GM18511 (cell line): ENCODE measurements around the gene FCAMR.

Source experiments
- ATAC-seq: cut with Tn5 transposase; IDR thresholded peaks from one replicate; pipeline ENCODE4 v1.9.1; 2021; ENCODE audit warnings: mild to moderate bottlenecking, moderate library complexity; ENCODE audit not compliant: unreplicated experiment

The FCAMR gene, protein sequence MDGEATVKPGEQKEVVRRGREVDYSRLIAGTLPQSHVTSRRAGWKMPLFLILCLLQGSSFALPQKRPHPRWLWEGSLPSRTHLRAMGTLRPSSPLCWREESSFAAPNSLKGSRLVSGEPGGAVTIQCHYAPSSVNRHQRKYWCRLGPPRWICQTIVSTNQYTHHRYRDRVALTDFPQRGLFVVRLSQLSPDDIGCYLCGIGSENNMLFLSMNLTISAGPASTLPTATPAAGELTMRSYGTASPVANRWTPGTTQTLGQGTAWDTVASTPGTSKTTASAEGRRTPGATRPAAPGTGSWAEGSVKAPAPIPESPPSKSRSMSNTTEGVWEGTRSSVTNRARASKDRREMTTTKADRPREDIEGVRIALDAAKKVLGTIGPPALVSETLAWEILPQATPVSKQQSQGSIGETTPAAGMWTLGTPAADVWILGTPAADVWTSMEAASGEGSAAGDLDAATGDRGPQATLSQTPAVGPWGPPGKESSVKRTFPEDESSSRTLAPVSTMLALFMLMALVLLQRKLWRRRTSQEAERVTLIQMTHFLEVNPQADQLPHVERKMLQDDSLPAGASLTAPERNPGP

GRCh38 chr1:206970446-206970845 lies at the start of gene FCAMR:
Gene FCAMR, minus strand, starts transcription at chr1:206970460. Its CDS starts 335 bp downstream, at chr1:206970125.
- ATAC-seq = no peak

GRCh38 chr1:207019661-207020060 lies 49.4 kb upstream of the FCAMR start:
- no peak for ATAC-seq

DNA sequence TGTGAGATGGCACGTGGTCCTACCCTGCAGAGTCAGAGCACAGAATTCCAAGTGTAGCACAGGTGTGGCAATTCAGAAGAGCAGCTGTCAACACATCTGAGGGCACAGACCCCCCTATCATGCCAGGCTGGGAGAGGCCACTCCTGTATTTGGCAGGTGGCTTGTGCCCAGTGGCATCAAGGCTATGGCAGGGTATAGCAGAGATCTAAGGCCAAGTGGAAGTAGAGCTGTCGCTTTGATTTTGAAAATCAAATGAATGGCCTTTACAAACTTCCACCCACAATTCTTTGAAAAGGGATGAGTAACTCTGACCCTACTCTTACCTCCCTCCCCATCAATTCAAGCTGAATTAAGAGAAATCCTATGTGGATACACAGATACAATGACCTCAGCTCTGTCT lies 48.9 kb upstream of the FCAMR start:
- ATAC-seq = no peak

DNA sequence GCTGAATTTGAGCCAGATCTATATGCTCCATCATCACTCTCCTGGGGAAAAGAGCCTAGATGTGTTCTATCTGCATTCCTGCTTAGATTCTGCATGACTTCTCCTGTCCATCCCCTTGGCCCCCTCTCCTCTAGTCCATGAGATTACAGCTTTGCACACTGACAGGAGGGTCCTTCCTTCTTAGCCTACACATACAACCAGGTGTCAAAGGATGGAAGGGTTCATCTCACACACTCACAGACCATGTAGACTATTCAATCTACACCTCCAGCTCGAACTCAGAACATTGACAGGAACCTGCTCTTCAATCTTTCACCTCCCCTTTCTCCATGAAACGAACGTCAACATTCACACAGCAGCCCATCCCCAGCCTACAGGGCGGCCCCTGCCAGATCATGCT lies 48.4 kb upstream of the FCAMR start:
- ATAC-seq = no peak

DNA sequence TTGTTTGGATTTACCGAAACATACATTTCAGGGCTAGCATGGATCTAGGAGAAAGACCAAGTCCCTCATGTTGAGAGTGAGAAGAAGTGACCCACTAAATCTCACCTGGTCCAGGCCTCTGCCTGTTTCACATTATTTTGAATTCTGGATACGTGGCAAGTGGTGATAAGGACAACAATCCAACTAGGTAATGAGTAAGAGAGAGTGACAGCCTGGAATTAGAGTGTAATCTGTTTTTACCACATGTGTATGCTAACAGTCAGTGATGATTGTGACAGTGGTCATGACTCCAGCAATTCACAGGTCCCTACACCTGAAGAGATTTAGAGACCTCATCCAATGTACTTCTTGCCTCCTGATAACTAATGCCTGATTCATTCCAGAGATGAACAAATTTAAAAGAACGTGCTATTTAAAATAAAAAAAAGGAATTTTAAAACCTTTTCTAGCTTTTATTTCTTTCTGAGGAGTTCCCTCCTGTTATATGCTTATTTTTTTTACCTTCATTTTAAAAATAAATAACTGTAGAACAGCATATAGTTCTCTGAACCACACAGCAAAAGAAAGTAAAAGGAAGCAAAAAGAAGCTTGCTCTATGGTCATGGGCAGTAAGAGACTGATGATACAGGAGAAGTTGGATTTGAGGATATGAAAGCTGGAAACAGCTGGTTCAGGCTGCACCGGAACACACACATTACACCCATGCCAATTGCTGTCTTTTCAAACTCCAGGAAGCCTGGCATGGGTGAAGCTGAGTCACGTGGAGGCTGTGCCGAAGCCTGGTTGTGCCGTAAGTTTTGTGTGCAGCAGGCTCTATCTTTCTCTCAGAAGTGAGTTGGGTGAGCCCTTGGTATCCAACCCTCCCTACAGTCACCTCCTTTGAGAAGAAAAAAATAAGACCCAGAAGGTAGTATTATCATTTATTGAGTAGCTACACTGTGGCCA lies 47.6 kb upstream of the FCAMR start:
- ATAC-seq = no peak

- no peak for ATAC-seq
Measured at GRCh38 chr1:207015791-207016190, 45.5 kb upstream of the FCAMR start.

GRCh38 chr1:207014728-207015127 lies 44.5 kb upstream of the FCAMR start:
- no peak for ATAC-seq

GRCh38 chr1:207013321-207014085 lies 43.2 kb upstream of the FCAMR start:
- ATAC-seq = no peak

GRCh38 chr1:207010726-207011125 lies 40.5 kb upstream of the FCAMR start:
- no peak for ATAC-seq

DNA sequence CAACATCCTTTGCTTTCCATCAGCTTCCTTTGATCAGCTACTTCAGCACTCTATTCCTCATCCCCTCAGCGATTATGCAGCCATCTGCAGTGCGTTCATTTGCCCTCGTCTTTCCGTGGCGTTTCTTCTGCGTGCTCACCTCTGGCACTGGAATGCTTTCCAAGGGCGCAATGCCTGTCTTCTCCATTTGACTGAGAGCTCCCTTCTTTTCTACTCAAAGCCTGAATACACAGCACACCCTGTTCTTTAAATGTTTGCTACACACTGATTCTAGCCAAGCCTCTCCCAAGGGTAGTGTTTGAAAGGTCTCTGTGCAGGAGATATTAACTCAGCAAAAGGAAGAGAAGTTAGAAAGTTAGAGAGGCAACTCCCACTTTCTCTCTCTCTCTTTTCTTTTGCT lies 39.7 kb upstream of the FCAMR start:
- ATAC-seq = no peak

DNA sequence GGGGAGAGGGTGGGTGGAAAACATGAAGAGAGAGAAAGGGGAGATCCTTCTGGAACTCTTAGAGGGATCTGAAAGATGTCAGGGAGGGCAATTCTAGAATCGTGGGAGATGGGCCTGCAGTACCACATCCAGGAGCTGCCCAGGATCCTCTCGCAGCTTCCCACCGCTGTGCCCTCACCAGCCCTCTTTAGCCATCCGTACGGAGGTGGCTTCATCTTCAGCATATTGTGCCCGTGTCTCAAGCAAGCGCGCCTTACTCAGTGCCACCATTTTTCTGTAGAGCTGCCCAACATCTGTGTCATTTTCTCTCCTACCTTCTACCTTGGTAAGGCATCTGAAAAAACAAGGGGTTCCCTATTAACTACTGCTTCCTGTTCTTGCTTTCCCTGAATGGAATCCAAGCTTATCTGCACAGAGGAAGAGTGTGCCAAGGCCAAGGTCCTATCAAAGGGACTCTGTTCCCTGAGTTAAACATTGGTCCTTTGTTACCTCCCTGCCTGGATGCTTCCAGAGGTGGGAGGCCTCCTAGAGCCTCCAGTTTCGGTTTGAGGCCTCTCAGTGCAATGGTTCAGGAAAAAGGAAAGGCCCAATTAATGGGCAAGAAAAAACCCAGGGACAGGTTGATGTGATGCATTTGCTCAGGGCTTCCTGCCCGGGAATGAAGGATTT lies 39.1 kb upstream of the FCAMR start:
- no peak for ATAC-seq

DNA sequence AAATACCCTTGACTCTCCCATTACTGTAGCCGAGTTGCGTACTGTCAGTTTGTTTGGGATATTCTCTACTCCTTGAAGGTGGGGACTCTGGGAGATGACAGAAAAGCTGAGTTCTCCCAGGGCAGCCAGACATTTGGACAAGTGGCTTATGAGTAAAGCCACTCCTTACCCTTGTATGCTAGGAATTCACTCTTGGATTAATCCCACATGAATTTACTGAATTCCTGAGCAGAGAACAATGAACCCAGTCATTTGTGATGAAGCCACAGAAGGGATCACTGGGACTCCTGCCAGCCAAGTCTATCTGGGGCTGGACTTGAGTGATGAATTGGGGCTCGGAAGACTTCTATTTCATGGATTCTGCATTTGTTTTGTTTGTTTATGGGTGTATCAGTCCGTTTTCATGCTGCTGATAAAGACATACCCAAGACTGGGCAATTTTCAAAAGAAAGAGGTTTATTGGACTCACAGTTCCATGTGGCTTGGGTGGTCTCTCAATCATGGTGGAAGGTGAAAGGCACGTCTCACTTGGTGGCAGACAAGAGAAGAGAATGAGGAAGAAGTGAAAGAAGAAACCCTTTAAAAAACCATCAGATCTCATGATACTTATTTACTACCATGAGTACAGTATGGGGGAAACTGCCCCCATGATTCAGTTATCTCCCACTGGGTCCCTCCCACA lies 37.2 kb upstream of the FCAMR start:
- no peak for ATAC-seq

DNA sequence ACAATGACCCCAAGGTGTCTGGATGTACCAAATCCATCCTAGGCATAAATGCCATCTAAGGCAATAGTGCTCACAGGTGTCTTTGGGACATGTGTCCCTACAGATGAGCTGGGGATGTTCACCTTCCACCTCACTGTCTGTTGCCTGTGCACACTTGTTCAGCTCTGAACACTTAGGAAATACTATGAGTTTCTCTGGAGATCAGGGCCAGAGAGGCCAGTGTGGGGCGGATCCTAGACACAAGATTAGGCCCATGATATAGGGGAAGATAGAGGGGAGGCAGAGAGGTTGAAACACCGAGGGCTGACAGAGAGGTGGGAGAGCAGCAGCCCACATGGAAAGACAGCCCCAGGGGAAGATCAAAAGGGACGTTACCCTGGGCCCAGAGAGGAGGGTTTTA lies 36.7 kb upstream of the FCAMR start:
- no peak for ATAC-seq

GRCh38 chr1:207006083-207006482 lies 35.8 kb upstream of the FCAMR start:
- ATAC-seq = no peak

- ATAC-seq = no peak
Measured at GRCh38 chr1:207004931-207005830, 34.9 kb upstream of the FCAMR start.

- no peak for ATAC-seq
Measured at GRCh38 chr1:207003210-207003609, 33.0 kb upstream of the FCAMR start.

DNA sequence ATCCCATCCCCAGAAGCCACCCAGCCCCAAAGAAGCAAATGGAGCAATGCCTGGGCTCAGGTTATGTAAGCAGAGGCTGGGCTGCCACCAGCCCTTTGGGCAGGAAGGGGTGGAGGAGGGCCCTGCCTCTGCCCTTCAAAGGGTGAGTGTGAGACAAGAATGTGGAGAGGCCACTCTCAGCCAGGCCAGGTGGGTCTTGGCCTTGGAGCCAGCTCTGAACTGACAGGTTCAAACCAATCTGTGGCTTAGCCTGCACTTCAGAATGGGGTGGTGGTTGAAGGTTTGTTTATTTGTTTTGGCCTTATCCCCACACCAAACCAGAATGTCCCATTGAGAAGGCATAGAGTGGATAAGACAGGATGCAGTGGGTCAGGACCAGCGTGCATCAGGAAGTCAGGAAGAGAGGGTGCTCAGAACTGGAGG lies 32.5 kb upstream of the FCAMR start:
- ATAC-seq = no peak

DNA sequence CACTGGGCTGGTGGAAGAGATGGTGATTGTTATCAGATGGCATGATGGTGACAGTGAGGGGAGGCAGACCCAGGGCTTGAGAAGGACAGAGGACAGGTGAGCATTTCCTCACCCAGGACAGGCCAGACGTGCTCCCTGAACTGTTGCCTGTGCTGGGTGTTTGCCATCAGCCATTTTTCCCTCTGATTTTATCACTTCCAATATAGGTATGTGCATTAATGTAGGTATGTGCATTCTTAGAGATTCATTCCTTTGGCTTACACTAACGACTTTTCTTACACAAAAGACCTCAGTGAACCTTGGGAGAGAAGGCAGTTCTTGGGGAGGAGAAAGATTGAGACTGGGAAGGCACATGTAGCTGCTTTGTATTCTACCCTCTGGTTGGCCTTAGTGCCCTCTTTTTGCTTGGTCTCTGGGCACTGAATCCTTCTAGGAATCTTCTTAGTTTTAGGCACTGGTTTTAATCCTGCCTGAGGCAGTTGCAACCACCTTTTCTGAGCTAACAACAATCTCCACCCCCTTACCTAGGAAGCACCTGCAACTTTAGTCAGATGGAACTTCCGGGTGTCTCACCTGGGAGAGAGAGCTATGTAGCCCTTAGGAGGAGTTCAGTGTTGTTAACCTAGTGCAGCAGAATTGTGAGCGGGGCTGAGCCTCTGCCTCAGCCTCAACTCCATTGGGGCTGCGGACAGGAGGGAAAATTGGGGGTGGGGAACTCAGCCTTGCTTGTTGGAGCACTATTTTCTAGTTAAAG lies 31.4 kb upstream of the FCAMR start:
- ATAC-seq = no peak
